IMR-90 (cell line): ENCODE data around the gene TBC1D16. TPM values are rescaled to one million over a fixed set of nuclear protein-coding genes. Genes with fewer than 3 reads are reported as not detected.

Experiments
- ATAC-seq: fragments of 200-7000 bp; cut with Tn5 transposase; 2 replicates; pipeline ENCODE4 v1.9.1; 2020; ENCODE audit warnings: low read depth, mild to moderate bottlenecking, moderate library complexity
- BruUV-seq: library from RNA; stranded (reverse); fragments of 400-500 nt; replicated peaks from 2 replicates; lab custom pipeline; 2021; lab: Mats Ljungman, UMichigan
- CTCF ChIA-PET: fragments of 300-600 bp; formaldehyde crosslinking; extraction: SDS; loops from one replicate; lab custom pipeline; 2021; ENCODE audit warnings: antibody characterized with exemption; lab: Yijun Ruan, JAX
- POLR2A ChIA-PET: fragments of 300-600 bp; sonication (Branson Sonifier 250); formaldehyde crosslinking; loops from one replicate; lab custom pipeline; 2022; ENCODE audit warnings: antibody characterized with exemption; ENCODE audit not compliant: unreplicated experiment; lab: Charles Lee
- DNase-seq: peaks from one replicate; pipeline ENCODE4 v3.0.0; 2013
- H2AFZ ChIP-seq: replicated peaks from 2 replicates; pipeline ENCODE3; 2013; ENCODE audit warnings: low read length, mild to moderate bottlenecking; ENCODE audit not compliant: poor library complexity
- H2AK5ac ChIP-seq: 2 replicates; pipeline ENCODE4 v1.6.1; 2013; ENCODE audit warnings: low read depth, low read length, inconsistent platforms
- H2AK9ac ChIP-seq: replicated peaks from 2 replicates; pipeline ENCODE3; 2013; ENCODE audit warnings: mild to moderate bottlenecking, low read depth, low read length, moderate library complexity; ENCODE audit not compliant: poor library complexity
- H2BK120ac ChIP-seq: 2 replicates; pipeline ENCODE4 v1.6.1; 2013; ENCODE audit warnings: low read depth, low read length, inconsistent platforms
- H2BK15ac ChIP-seq: 3 replicates; pipeline ENCODE4 v1.6.1; 2013; ENCODE audit warnings: low read depth, low read length, inconsistent platforms
- H2BK20ac ChIP-seq: 2 replicates; pipeline ENCODE4 v1.6.1; 2013; ENCODE audit warnings: low read depth, mild to moderate bottlenecking, inconsistent platforms, low read length, moderate library complexity
- H2BK5ac ChIP-seq: 2 replicates; pipeline ENCODE4 v1.6.1; 2013; ENCODE audit warnings: mild to moderate bottlenecking, low read depth, low read length, inconsistent platforms; ENCODE audit not compliant: poor library complexity, severe bottlenecking
- H3K14ac ChIP-seq: replicated peaks from 2 replicates; pipeline ENCODE4 v1.6.1; 2013; ENCODE audit warnings: low read depth, low read length, inconsistent platforms
- H3K18ac ChIP-seq: 2 replicates; pipeline ENCODE4 v1.6.1; 2013; ENCODE audit warnings: low read depth, low read length, control low read depth
- H3K23ac ChIP-seq: 2 replicates; pipeline ENCODE4 v1.6.1; 2013; ENCODE audit warnings: low read depth, low read length, inconsistent platforms
- H3K27ac ChIP-seq: 2 replicates; pipeline ENCODE4 v1.5.1; 2013; ENCODE audit warnings: mild to moderate bottlenecking, control low read depth, low read length; ENCODE audit not compliant: insufficient read depth
- H3K27me3 ChIP-seq: 2 replicates; pipeline ENCODE4 v1.6.1; 2013; ENCODE audit warnings: low read length; ENCODE audit not compliant: control insufficient read depth, insufficient read depth
- H3K36me3 ChIP-seq: 2 replicates; pipeline ENCODE4 v1.6.1; 2013; ENCODE audit warnings: low read length, mixed read lengths; ENCODE audit not compliant: control insufficient read depth, insufficient read depth
- H3K4ac ChIP-seq: 2 replicates; pipeline ENCODE4 v1.6.1; 2013; ENCODE audit warnings: low read depth, low read length, inconsistent platforms
- H3K4me1 ChIP-seq: 2 replicates; pipeline ENCODE4 v1.6.1; 2013; ENCODE audit warnings: low read length, mixed read lengths; ENCODE audit not compliant: control insufficient read depth, insufficient read depth
- H3K4me2 ChIP-seq: 2 replicates; pipeline ENCODE4 v1.6.1; 2013; ENCODE audit warnings: low read depth, mild to moderate bottlenecking, control low read depth, low read length, moderate library complexity
- H3K4me3 ChIP-seq: 2 replicates; pipeline ENCODE4 v1.5.1; 2013; ENCODE audit warnings: low read depth, mild to moderate bottlenecking, control low read depth, low read length, moderate library complexity; ENCODE audit not compliant: insufficient read depth
- H3K56ac ChIP-seq: 2 replicates; pipeline ENCODE4 v1.6.1; 2013; ENCODE audit warnings: low read length, inconsistent platforms; ENCODE audit not compliant: insufficient read depth; ENCODE audit errors: extremely low read depth
- H3K79me1 ChIP-seq, 2 experiments: 2 replicates each; pipeline ENCODE4 v1.6.1; 2013; ENCODE audit warnings: low read length in 2 of 2, inconsistent platforms in 1 of 2, low read depth in 1 of 2
- H3K9ac ChIP-seq: 2 replicates; pipeline ENCODE4 v1.6.1; 2013; ENCODE audit warnings: low read depth, low read length, control low read depth
- H3K9me1 ChIP-seq: 2 replicates; pipeline ENCODE4 v1.6.1; 2013; ENCODE audit warnings: low read length, inconsistent platforms; ENCODE audit not compliant: insufficient read depth
- H3K9me3 ChIP-seq: 2 replicates; pipeline ENCODE4 v1.6.1; 2013; ENCODE audit warnings: low read length; ENCODE audit not compliant: control insufficient read depth, insufficient read depth
- H4K20me1 ChIP-seq: 2 replicates; pipeline ENCODE4 v1.6.1; 2013; ENCODE audit warnings: low read length, inconsistent platforms; ENCODE audit not compliant: insufficient read depth
- H4K5ac ChIP-seq: 2 replicates; pipeline ENCODE4 v1.6.1; 2013; ENCODE audit warnings: mild to moderate bottlenecking, low read depth, low read length, control low read depth
- H4K8ac ChIP-seq, 2 experiments: 2 replicates each; pipeline ENCODE4 v1.6.1; 2013; ENCODE audit warnings: low read depth in 2 of 2, low read length in 2 of 2, control low read depth in 1 of 2, inconsistent platforms in 1 of 2
- H4K91ac ChIP-seq: 2 replicates; pipeline ENCODE4 v1.6.1; 2013; ENCODE audit warnings: low read depth, low read length, inconsistent platforms; ENCODE audit not compliant: insufficient read depth
- BHLHE40 ChIP-seq: fragments of 150-350 bp; IDR thresholded peaks from 2 replicates; pipeline ENCODE4 v1.6.1; 2016; ENCODE audit warnings: mild to moderate bottlenecking, low read depth, low read length
- CEBPB ChIP-seq: IDR thresholded peaks from 2 replicates; pipeline ENCODE4 v1.6.1; 2012; ENCODE audit warnings: low read depth, low read length, improper control_type of control experiment
- CHD1 ChIP-seq: IDR thresholded peaks from 2 replicates; pipeline ENCODE4 v1.6.1; 2012; ENCODE audit warnings: low read depth, low read length, improper control_type of control experiment
- ELK1 ChIP-seq: fragments of 150-350 bp; IDR thresholded peaks from 2 replicates; pipeline ENCODE4 v1.6.1; 2016; ENCODE audit warnings: low read depth, mild to moderate bottlenecking, low read length, moderate library complexity, borderline replicate concordance
- FOS ChIP-seq: fragments of 150-350 bp; IDR thresholded peaks from 2 replicates; pipeline ENCODE4 v1.6.1; 2016; ENCODE audit warnings: low read depth, low read length
- MAFK ChIP-seq: IDR thresholded peaks from 2 replicates; pipeline ENCODE4 v1.6.1; 2012; ENCODE audit warnings: low read depth, low read length, improper control_type of control experiment
- MAZ ChIP-seq: IDR thresholded peaks from 2 replicates; pipeline ENCODE4 v1.6.1; 2012; ENCODE audit warnings: low read depth, mild to moderate bottlenecking, low read length, improper control_type of control experiment, moderate library complexity, borderline replicate concordance
- MXI1 ChIP-seq: IDR thresholded peaks from 2 replicates; pipeline ENCODE4 v1.6.1; 2012; ENCODE audit warnings: low read depth, mild to moderate bottlenecking, low read length, moderate library complexity, borderline replicate concordance
- NFE2L2 ChIP-seq: fragments of 150-350 bp; IDR thresholded peaks from 2 replicates; pipeline ENCODE4 v1.6.1; 2016; ENCODE audit warnings: low read depth, mild to moderate bottlenecking, low read length
- POLR2A ChIP-seq: IDR thresholded peaks from 2 replicates; pipeline ENCODE4 v1.6.1; 2012; ENCODE audit warnings: mild to moderate bottlenecking, low read depth, low read length
- RAD21 ChIP-seq: IDR thresholded peaks from 2 replicates; pipeline ENCODE4 v1.6.1; 2012; ENCODE audit warnings: low read length, improper control_type of control experiment
- RCOR1 ChIP-seq: IDR thresholded peaks from 2 replicates; pipeline ENCODE4 v1.6.1; 2012; ENCODE audit warnings: mild to moderate bottlenecking, low read length, improper control_type of control experiment; ENCODE audit not compliant: insufficient replicate concordance
- RFX5 ChIP-seq: IDR thresholded peaks from 2 replicates; pipeline ENCODE4 v1.8.0; 2012; ENCODE audit warnings: low read depth, mild to moderate bottlenecking, low read length, moderate library complexity
- SMC3 ChIP-seq: fragments of 150-350 bp; IDR thresholded peaks from 2 replicates; pipeline ENCODE4 v1.6.1; 2016; ENCODE audit warnings: low read depth, mild to moderate bottlenecking, antibody characterized with exemption, low read length, moderate library complexity
- USF2 ChIP-seq: fragments of 150-350 bp; IDR thresholded peaks from 2 replicates; pipeline ENCODE4 v1.6.1; 2017; ENCODE audit warnings: mild to moderate bottlenecking, antibody characterized with exemption, low read length, low read depth
- WGBS, 2 experiments: methylation state at CpG; one replicate each; pipeline versions ENCODE4 v1.1.5 to v1.1.7; 2013; ENCODE audit warnings: missing lambda C conversion rate in 2 of 2; ENCODE audit not compliant: insufficient read length in 1 of 2; ENCODE audit errors: extremely low coverage in 2 of 2; 5-methylcytosine and 5-hydroxymethylcytosine counted together
- dilution Hi-C: fragments of 300-500 bp; cut with HindIII; formaldehyde crosslinking; loops from one replicate; pipeline ENCODE4 v1.14.3; 2018; ENCODE audit warnings: low sequenced_read_pairs; ENCODE audit not compliant: unreplicated experiment
- in situ Hi-C: fragments of 300-500 bp; cut with MboI; formaldehyde crosslinking; loops from 3 replicates; pipeline ENCODE4 v1.14.3; 2019; ENCODE audit warnings: low sequenced_read_pairs, inconsistent platforms, mixed read lengths
- intact Hi-C: fragments of 100-400 bp; cut with micrococcal nuclease; formaldehyde crosslinking; loops from 2 replicates; pipeline ENCODE4 v1.10.0; 2022
- polyA plus RNA-seq, 3 experiments: library from polyadenylated mRNA; depleted of rRNA; stranded (reverse); fragments of >200 nt; gene quantifications; 2 replicates each; pipeline ENCODE4 v1.2.3, GENCODE V29; 2012; ENCODE audit warnings: low replicate concordance in 1 of 3
- total RNA-seq: library from RNA; depleted of rRNA; stranded (reverse); fragments of >200 nt; gene quantifications from 2 replicates; pipeline ENCODE4 v1.2.3, GENCODE V29; 2012
- TF ChIP-seq, protein P1 (sequence below): conservative IDR thresholded peaks from 2 replicates; pipeline ENCODE4 v1.5.1; 2012; ENCODE audit warnings: mild to moderate bottlenecking, low read depth, low read length, improper control_type of control experiment

TBC1D16 gene
- total and polyA plus RNA-seq, 2 of the 4 experiments (the other 2 are of a cell fraction): 10.1 to 16.7 TPM

GRCh38 chr17:80031691-80032430, 3.8 kb downstream of the TBC1D16 start:
- dilution Hi-C loops (no loop called here), in situ Hi-C loops (no loop called here), intact Hi-C loops (no loop called here)
- Histone ChIP-seq H2AFZ (no peak overlapping the region), H3K27ac (no peak overlapping the region), H3K36me3 (no peaks in the 10 kb centered on the region), H2BK20ac (no peak overlapping the region), H3K4me2 (no peak overlapping the region), H2BK120ac (no peak overlapping the region), H3K9me1 (peaks cover 30% of the 10 kb centered on the region), H4K5ac (no peak overlapping the region), H2AK5ac (no peak overlapping the region), H2BK5ac (no peak overlapping the region), H4K20me1 (peaks cover 66% of the 10 kb centered on the region), H3K9me3 (no peaks in the 10 kb centered on the region), H3K27me3 (no peaks in the 10 kb centered on the region), H2AK9ac (no peak overlapping the region), H3K18ac (no peak overlapping the region), H2BK15ac (no peak overlapping the region), H3K4ac (no peak overlapping the region), H3K79me1 (peaks cover 67 to 83% of the 10 kb centered on the region in 2 experiments), H3K23ac (no peak overlapping the region), H3K4me1 (peaks cover 16% of the 10 kb centered on the region), H3K4me3 (no peak overlapping the region), H3K56ac (no peak overlapping the region), H4K8ac (no peak overlapping the region), H3K9ac (no peak overlapping the region), H3K14ac (no peak overlapping the region), H4K91ac (no peak overlapping the region)
- TF ChIP-seq ELK1 (no peak), RCOR1 (no peak), MXI1 (no peak), CEBPB (no peak), RAD21 (no peak), NFE2L2 (no peak), USF2 (no peak), RFX5 (no peak), SMC3 (no peak), FOS (no peak), MAZ (no peak), BHLHE40 (no peak), MAFK (no peak), POLR2A (no peak), CHD1 (no peak)
- TF ChIP-seq, protein P1, sequence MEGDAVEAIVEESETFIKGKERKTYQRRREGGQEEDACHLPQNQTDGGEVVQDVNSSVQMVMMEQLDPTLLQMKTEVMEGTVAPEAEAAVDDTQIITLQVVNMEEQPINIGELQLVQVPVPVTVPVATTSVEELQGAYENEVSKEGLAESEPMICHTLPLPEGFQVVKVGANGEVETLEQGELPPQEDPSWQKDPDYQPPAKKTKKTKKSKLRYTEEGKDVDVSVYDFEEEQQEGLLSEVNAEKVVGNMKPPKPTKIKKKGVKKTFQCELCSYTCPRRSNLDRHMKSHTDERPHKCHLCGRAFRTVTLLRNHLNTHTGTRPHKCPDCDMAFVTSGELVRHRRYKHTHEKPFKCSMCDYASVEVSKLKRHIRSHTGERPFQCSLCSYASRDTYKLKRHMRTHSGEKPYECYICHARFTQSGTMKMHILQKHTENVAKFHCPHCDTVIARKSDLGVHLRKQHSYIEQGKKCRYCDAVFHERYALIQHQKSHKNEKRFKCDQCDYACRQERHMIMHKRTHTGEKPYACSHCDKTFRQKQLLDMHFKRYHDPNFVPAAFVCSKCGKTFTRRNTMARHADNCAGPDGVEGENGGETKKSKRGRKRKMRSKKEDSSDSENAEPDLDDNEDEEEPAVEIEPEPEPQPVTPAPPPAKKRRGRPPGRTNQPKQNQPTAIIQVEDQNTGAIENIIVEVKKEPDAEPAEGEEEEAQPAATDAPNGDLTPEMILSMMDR: no peak
- BruUV-seq: no TSS peak
- WGBS, 2 experiments: 88% methylated on average over 8 of the region's 12 CpGs; no CpG with 5 or more reads in 1 of the 2 experiments
- DNase-seq: no peak
- ATAC-seq: no peak
- CTCF ChIA-PET: no interaction called here
- POLR2A ChIA-PET: no interaction called here
